HepG2 (cell line): Measurements from ENCODE around the gene HLA-DRB1. TPM values are rescaled to one million over a fixed set of nuclear protein-coding genes. Genes with fewer than 3 reads are reported as not detected.
"Not testable (repeated sequence)": the region's sequence is repeated elsewhere in the genome, so short reads cannot be mapped to it uniquely, and the experiment has no call there.

Experiments used
- ATAC-seq: fragments of 200-7000 bp; cut with Tn5 transposase; 3 replicates; pipeline ENCODE4 v1.9.1; 2020; ENCODE audit warnings: mild to moderate bottlenecking, moderate library complexity
- BruUV-seq: library from RNA; stranded (reverse); fragments of 400-500 nt; replicated peaks from 2 replicates; lab custom pipeline; 2021; lab: Mats Ljungman, UMichigan
- CTCF ChIA-PET: fragments of 300-600 bp; formaldehyde crosslinking; extraction: SDS; loops from one replicate; lab custom pipeline; 2021; ENCODE audit warnings: low total read pairs, inconsistent platforms, low intra/inter-chr PET ratio; lab: Yijun Ruan, JAX
- POLR2A ChIA-PET: fragments of 350-600 bp; sonication (Branson Sonifier 250); formaldehyde crosslinking; loops from one replicate; lab custom pipeline; 2020; ENCODE audit warnings: antibody characterized with exemption, inconsistent platforms; lab: Yijun Ruan, JAX
- DNase-seq: peaks from one replicate; pipeline ENCODE4 v3.0.0-alpha.2; 2015; ENCODE audit warnings: low spot score
- FAIRE-seq: peaks from 3 replicates; lab custom pipeline; 2011; peaks lifted over from hg19 to GRCh38; lab: Jason Lieb, UNC
- H2AFZ ChIP-seq: one replicate; pipeline ENCODE4 v1.6.1; 2011; ENCODE audit warnings: low read length, inconsistent platforms
- H3K27ac ChIP-seq: fragments of 300-600 bp; 3 replicates; pipeline ENCODE4 v1.8.0; 2011; ENCODE audit warnings: mixed run types, mild to moderate bottlenecking, mixed read lengths, low read length, inconsistent platforms; ENCODE audit not compliant: insufficient read depth; ENCODE audit errors: extremely low read length
- H3K27me3 ChIP-seq, 2 experiments: fragments of 200-600 bp in 1 of 2; 2 replicates in 1 of 2; 3 replicates in 1 of 2; pipeline versions ENCODE4 v1.6.0 to v1.8.0; 2011; ENCODE audit warnings: low read length in 2 of 2, mild to moderate bottlenecking in 2 of 2, moderate library complexity in 2 of 2, inconsistent platforms in 1 of 2; ENCODE audit not compliant: insufficient read depth in 2 of 2, control insufficient read depth in 1 of 2
- H3K36me3 ChIP-seq, 2 experiments: fragments of 200-600 bp in 1 of 2; replicated peaks in 1 of 2; 2 replicates in 1 of 2; 3 replicates in 1 of 2; pipeline versions ENCODE4 v1.5.1 to v1.8.0; 2011; ENCODE audit warnings: low read length in 2 of 2, inconsistent platforms in 1 of 2; ENCODE audit not compliant: insufficient read depth in 2 of 2, control insufficient read depth in 1 of 2
- H3K4me1 ChIP-seq: 2 replicates; pipeline ENCODE4 v1.5.1; 2012; ENCODE audit warnings: low read length, inconsistent platforms; ENCODE audit not compliant: insufficient read depth
- H3K4me2 ChIP-seq: 2 replicates; pipeline ENCODE4 v1.6.0; 2011; ENCODE audit warnings: low read depth, low read length, inconsistent platforms
- H3K4me3 ChIP-seq, 3 experiments: fragments of 200-600 bp in 1 of 3; sonication (generic), shearing (Covaris generic) in 1 of 3; replicated peaks in 1 of 3; 2 replicates each; pipeline ENCODE4 v1.5.1; 2011 to 2016; ENCODE audit warnings: low read length in 3 of 3, inconsistent platforms in 2 of 3, low read depth in 2 of 3, mild to moderate bottlenecking in 2 of 3, control low read depth in 1 of 3, mixed read lengths in 1 of 3; ENCODE audit not compliant: insufficient read depth in 1 of 3
- H3K79me2 ChIP-seq: one replicate; pipeline ENCODE4 v1.6.1; 2011; ENCODE audit warnings: low read length, inconsistent platforms; ENCODE audit not compliant: insufficient read depth
- H3K9ac ChIP-seq: 2 replicates; pipeline ENCODE4 v1.6.0; 2011; ENCODE audit warnings: mild to moderate bottlenecking, low read depth, low read length, inconsistent platforms; ENCODE audit not compliant: insufficient read depth
- H3K9me3 ChIP-seq: 2 replicates; pipeline ENCODE4 v1.5.1; 2012; ENCODE audit warnings: mild to moderate bottlenecking, low read length
- H4K20me1 ChIP-seq: 2 replicates; pipeline ENCODE4 v1.6.0; 2011; ENCODE audit warnings: inconsistent platforms, mild to moderate bottlenecking, low read length, moderate library complexity; ENCODE audit not compliant: insufficient read depth
- CERS6 ChIP-seq: sonication (generic); formaldehyde crosslinking; IDR thresholded peaks from 2 replicates; pipeline ENCODE4 v1.5.0; 2020; ENCODE audit warnings: missing genetic modification reagents
- EED ChIP-seq: sonication (generic); formaldehyde crosslinking; IDR thresholded peaks from 2 replicates; pipeline ENCODE4 v1.5.0; 2020; ENCODE audit warnings: mild to moderate bottlenecking, missing genetic modification reagents
- ERF ChIP-seq: IDR thresholded peaks from 2 replicates; pipeline ENCODE4 v1.6.1; 2018; ENCODE audit warnings: missing biosample characterization, missing genetic modification reagents
- HOXA9 ChIP-seq: sonication (generic); formaldehyde crosslinking; IDR thresholded peaks from 2 replicates; pipeline ENCODE4 v1.8.1; 2022; ENCODE audit warnings: missing genetic modification reagents, mild to moderate bottlenecking, moderate library complexity, borderline replicate concordance
- KAT2B ChIP-seq: fragments of 150-350 bp; IDR thresholded peaks from 2 replicates; pipeline ENCODE4 v1.6.1; 2014; ENCODE audit warnings: low read depth, low read length, borderline replicate concordance
- KAT8 ChIP-seq: IDR thresholded peaks from 2 replicates; pipeline ENCODE4 v1.6.1; 2016; ENCODE audit warnings: missing genetic modification reagents, missing compliant biosample characterization
- SMAD3 ChIP-seq: sonication (generic); formaldehyde crosslinking; IDR thresholded peaks from 2 replicates; pipeline ENCODE4 v1.4.0; 2020; ENCODE audit warnings: missing genetic modification reagents
- ZNF3 ChIP-seq: IDR thresholded peaks from 2 replicates; pipeline ENCODE4 v1.7.0; 2017; ENCODE audit warnings: inconsistent platforms
- ZNF567 ChIP-seq: sonication (generic); formaldehyde crosslinking; IDR thresholded peaks from 2 replicates; pipeline ENCODE4 v1.8.1; 2023; ENCODE audit warnings: mild to moderate bottlenecking, missing genetic modification reagents, borderline replicate concordance
- ZNF747 ChIP-seq: sonication (generic); formaldehyde crosslinking; IDR thresholded peaks from 2 replicates; pipeline ENCODE4 v1.8.1; 2023; ENCODE audit warnings: missing genetic modification reagents, mild to moderate bottlenecking, borderline replicate concordance
- WGBS: methylation state at CpG from one replicate; pipeline ENCODE4 v1.1.6; 2017; ENCODE audit warnings: low lambda C conversion rate; 5-methylcytosine and 5-hydroxymethylcytosine counted together
- in situ Hi-C: cut with HindIII; loops from 2 replicates; pipeline ENCODE4 v1.10.0; 2017; ENCODE audit warnings: low pct_unique_long_range_greater_than_20kb; ENCODE audit not compliant: extremely low pct_ligation_motif_present
- intact Hi-C: fragments of 100-400 bp; cut with micrococcal nuclease; formaldehyde crosslinking; loops from one replicate; pipeline ENCODE4 v1.10.0; 2022; ENCODE audit not compliant: unreplicated experiment
- polyA plus RNA-seq, 8 experiments: library from polyadenylated mRNA; depleted of rRNA in 3 of 8; stranded (reverse) in 7 of 8; unstranded in 1 of 8; fragments of >200 nt; fragmentation: Illumina TruSeq in 4 of 8; extraction: Trizol in 4 of 8; gene quantifications; 2 replicates each; pipeline versions ENCODE4 v1.2.1 to v1.2.3, GENCODE V29; 2011 to 2016; ENCODE audit warnings: low read depth in 4 of 8, missing spikeins in 1 of 8, mixed read lengths in 1 of 8; ENCODE audit not compliant: insufficient read depth in 1 of 8
- total RNA-seq, 5 experiments: library from RNA; depleted of rRNA; stranded (reverse); fragments of >200 nt; fragmentation: Illumina TruSeq; extraction: Trizol; gene quantifications; 2 replicates each; pipeline ENCODE4 v1.2.3, GENCODE V29; 2016; ENCODE audit warnings: low read depth in 1 of 5

Gene HLA-DRB1
- total and polyA plus RNA-seq, 2 of the 13 experiments (the other 11 are each of a cell fraction or from before 2014, with no cell fraction given), result 0.09 TPM; not detected in 1

- ChIA-PET POLR2A (no interaction called here), CTCF (no interaction called here)
- Histone ChIP-seq H3K4me1 (no peaks in the 10 kb centered on the region), H4K20me1 (no peaks in the 10 kb centered on the region), H3K4me3 (no peak overlapping the region), H3K9me3 (no peaks in the 10 kb centered on the region), H3K4me2 (no peak overlapping the region), H3K27ac (no peak overlapping the region), H2AFZ (no peak overlapping the region), H3K79me2 (no peaks in the 10 kb centered on the region), H3K27me3 (peaks cover 2 to 3% of the 10 kb centered on the region in 2 experiments; a peak in 2 of 5 replicates), H3K9ac (no peak overlapping the region), H3K36me3 (no peaks in the 10 kb centered on the region)
- FAIRE-seq, result no peak
- in situ Hi-C loops (no loop called here), intact Hi-C loops (no loop called here)
- TF ChIP-seq ZNF747 (CRISPR knock-in tag) (no peak), HOXA9 (CRISPR knock-in tag) (no peak), KAT2B (no peak), ERF (CRISPR knock-in tag) (no peak), SMAD3 (CRISPR knock-in tag) (no peak), KAT8 (CRISPR knock-in tag) (no peak), EED (CRISPR knock-in tag) (no peak), CERS6 (CRISPR knock-in tag) (no peak), ZNF567 (no peak), ZNF3 (CRISPR knock-in tag) (no peak)
- no peak for ATAC-seq
- WGBS, result 1% methylated on average over 2 of the region's 2 CpGs
- no TSS peak for BruUV-seq
- no peak for DNase-seq
Observed at GRCh38 chr6:32635526-32636123, 46.0 kb upstream of the HLA-DRB1 start.

- H4K20me1 ChIP-seq, FAIRE-seq, POLR2A ChIA-PET, H2AFZ ChIP-seq, H3K36me3 ChIP-seq, H3K9ac ChIP-seq, H3K9me3 ChIP-seq, H3K4me2 ChIP-seq, BruUV-seq, intact Hi-C loops, DNase-seq, H3K4me3 ChIP-seq, H3K79me2 ChIP-seq, H3K4me1 ChIP-seq, H3K27ac ChIP-seq, CTCF ChIA-PET, ATAC-seq, H3K27me3 ChIP-seq, in situ Hi-C loops: not testable (repeated sequence)
- 0% methylated on average over 2 of the region's 13 CpGs for WGBS
Observed at GRCh38 chr6:32629793-32630192, 40.1 kb upstream of the HLA-DRB1 start.
